H9 (cell line): ENCODE data around the gene STPG1. TPM values are rescaled to one million over a fixed set of nuclear protein-coding genes. Genes with fewer than 3 reads are reported as not detected.

ENCODE experiments used
- DNase-seq: peaks from one replicate; pipeline ENCODE4 v3.0.0-alpha.2; 2017
- H2AFZ ChIP-seq: one replicate; pipeline ENCODE4 v1.6.1; 2013; ENCODE audit warnings: mild to moderate bottlenecking, low read length, control low read depth, moderate library complexity
- H2AK5ac ChIP-seq: 2 replicates; pipeline ENCODE4 v1.6.1; 2013; ENCODE audit warnings: low read length, control low read depth, mixed read lengths; ENCODE audit not compliant: insufficient read length
- H2BK120ac ChIP-seq: one replicate; pipeline ENCODE4 v1.6.1; 2013; ENCODE audit warnings: low read depth, mild to moderate bottlenecking, low read length, control low read depth, inconsistent platforms; ENCODE audit not compliant: poor library complexity, severe bottlenecking
- H2BK12ac ChIP-seq: 2 replicates; pipeline ENCODE4 v1.6.1; 2013; ENCODE audit warnings: low read length, control low read depth, mixed read lengths, low read depth; ENCODE audit not compliant: insufficient read length
- H2BK15ac ChIP-seq: 2 replicates; pipeline ENCODE4 v1.6.1; 2013; ENCODE audit warnings: low read depth, low read length, control low read depth
- H2BK20ac ChIP-seq: one replicate; pipeline ENCODE4 v1.6.1; 2013; ENCODE audit warnings: low read depth, mild to moderate bottlenecking, low read length, control low read depth, inconsistent platforms; ENCODE audit not compliant: poor library complexity, severe bottlenecking
- H2BK5ac ChIP-seq: 2 replicates; pipeline ENCODE4 v1.6.1; 2013; ENCODE audit warnings: low read length, control low read depth, mixed read lengths; ENCODE audit not compliant: insufficient read length
- H3K14ac ChIP-seq: 2 replicates; pipeline ENCODE4 v1.6.1; 2013; ENCODE audit warnings: low read length, control low read depth; ENCODE audit not compliant: insufficient read depth
- H3K18ac ChIP-seq: 2 replicates; pipeline ENCODE4 v1.6.1; 2013; ENCODE audit warnings: low read depth, mild to moderate bottlenecking, mixed read lengths, low read length, control low read depth; ENCODE audit not compliant: insufficient read length
- H3K23ac ChIP-seq: 2 replicates; pipeline ENCODE4 v1.6.1; 2013; ENCODE audit warnings: low read length, control low read depth, mixed read lengths, low read depth; ENCODE audit not compliant: insufficient read length
- H3K23me2 ChIP-seq: 2 replicates; pipeline ENCODE4 v1.6.1; 2013; ENCODE audit warnings: low read depth, mild to moderate bottlenecking, mixed read lengths, low read length, control low read depth; ENCODE audit not compliant: insufficient read length, poor library complexity, severe bottlenecking
- H3K27ac ChIP-seq: 2 replicates; pipeline ENCODE4 v1.5.1; 2013; ENCODE audit warnings: low read length, control low read depth, mixed read lengths, low read depth; ENCODE audit not compliant: insufficient read length
- H3K27me3 ChIP-seq: 2 replicates; pipeline ENCODE4 v1.6.1; 2013; ENCODE audit warnings: low read length, control low read depth, inconsistent platforms; ENCODE audit not compliant: insufficient read depth
- H3K4ac ChIP-seq: 2 replicates; pipeline ENCODE4 v1.6.1; 2013; ENCODE audit warnings: low read depth, mild to moderate bottlenecking, control low read depth, inconsistent platforms, low read length, moderate library complexity
- H3K4me1 ChIP-seq: 2 replicates; pipeline ENCODE4 v1.6.1; 2013; ENCODE audit warnings: low read length, control low read depth, inconsistent platforms; ENCODE audit not compliant: insufficient read depth
- H3K4me2 ChIP-seq: 2 replicates; pipeline ENCODE4 v1.6.1; 2013; ENCODE audit warnings: low read length, control low read depth, mixed read lengths; ENCODE audit not compliant: insufficient read length, insufficient read depth
- H3K56ac ChIP-seq: 2 replicates; pipeline ENCODE4 v1.6.1; 2013; ENCODE audit warnings: low read depth, mild to moderate bottlenecking, mixed read lengths, low read length, control low read depth; ENCODE audit not compliant: insufficient read length
- H3K79me1 ChIP-seq: 2 replicates; pipeline ENCODE4 v1.6.1; 2013; ENCODE audit warnings: low read depth, mild to moderate bottlenecking, moderate library complexity, low read length, control low read depth, inconsistent platforms; ENCODE audit not compliant: insufficient read depth, poor library complexity, severe bottlenecking
- H3K79me2 ChIP-seq: 2 replicates; pipeline ENCODE4 v1.6.1; 2013; ENCODE audit warnings: low read length, control low read depth, inconsistent platforms; ENCODE audit not compliant: insufficient read depth
- H3K9ac ChIP-seq: 2 replicates; pipeline ENCODE4 v1.6.1; 2013; ENCODE audit warnings: low read length, control low read depth, mixed read lengths; ENCODE audit not compliant: insufficient read length; ENCODE audit errors: extremely low read depth
- H3K9me3 ChIP-seq: one replicate; pipeline ENCODE4 v1.6.1; 2013; ENCODE audit warnings: low read depth, low read length, inconsistent platforms; ENCODE audit not compliant: control insufficient read depth
- H3T11ph ChIP-seq: one replicate; pipeline ENCODE4 v1.6.1; 2013; ENCODE audit warnings: mild to moderate bottlenecking, low read length, control low read depth, inconsistent platforms
- H4K20me1 ChIP-seq: one replicate; pipeline ENCODE4 v1.6.1; 2013; ENCODE audit not compliant: control insufficient read depth, insufficient read length, insufficient read depth
- H4K5ac ChIP-seq: 2 replicates; pipeline ENCODE4 v1.6.1; 2013; ENCODE audit warnings: low read depth, mild to moderate bottlenecking, mixed read lengths, low read length, control low read depth; ENCODE audit not compliant: insufficient read length
- H4K8ac ChIP-seq: replicated peaks from 2 replicates; pipeline ENCODE4 v1.6.1; 2013; ENCODE audit warnings: low read length, control low read depth, mixed read lengths, low read depth; ENCODE audit not compliant: insufficient read length
- H4K91ac ChIP-seq: 2 replicates; pipeline ENCODE4 v1.6.1; 2013; ENCODE audit warnings: low read depth, mild to moderate bottlenecking, moderate library complexity, mixed read lengths, low read length, control low read depth; ENCODE audit not compliant: insufficient read length
- H3K27ac Mint-ChIP-seq, 3 experiments: 2 replicates in 2 of 3; 3 replicates in 1 of 3; pipeline ENCODE4 v1.8.0; 2020 to 2021; ENCODE audit warnings: mixed read lengths in 3 of 3, mild to moderate bottlenecking in 1 of 3, moderate library complexity in 1 of 3
- H3K27me3 Mint-ChIP-seq: 2 replicates; pipeline ENCODE4 v1.8.0; 2021; ENCODE audit warnings: low read depth, mild to moderate bottlenecking, moderate library complexity, mixed read lengths
- H3K36me3 Mint-ChIP-seq, 3 experiments: 2 replicates in 2 of 3; 3 replicates in 1 of 3; pipeline ENCODE4 v1.8.0; 2020 to 2021; ENCODE audit warnings: low read depth in 3 of 3, mixed read lengths in 3 of 3; ENCODE audit not compliant: insufficient read depth in 1 of 3
- H3K4me1 Mint-ChIP-seq, 2 experiments: 2 replicates each; pipeline ENCODE4 v1.8.0; 2020; ENCODE audit warnings: mixed read lengths in 2 of 2
- H3K4me3 Mint-ChIP-seq, 2 experiments: 2 replicates in 1 of 2; 3 replicates in 1 of 2; pipeline ENCODE4 v1.8.0; 2020 to 2021; ENCODE audit warnings: mild to moderate bottlenecking in 2 of 2, mixed read lengths in 2 of 2, moderate library complexity in 1 of 2
- H3K9me3 Mint-ChIP-seq, 2 experiments: 2 replicates in 1 of 2; 3 replicates in 1 of 2; pipeline ENCODE4 v1.8.0; 2020; ENCODE audit warnings: mild to moderate bottlenecking in 2 of 2, mixed read lengths in 2 of 2, moderate library complexity in 1 of 2
- WGBS: extraction: QIAGEN DNeasy Blood & Tissue Kit; methylation state at CpG from one replicate; pipeline ENCODE4 v1.1.7; 2013; ENCODE audit warnings: missing lambda C conversion rate, low lambda C conversion rate, mixed read lengths; ENCODE audit not compliant: insufficient read length; ENCODE audit errors: extremely low coverage; 5-methylcytosine and 5-hydroxymethylcytosine counted together
- total RNA-seq: library from RNA; stranded (reverse); gene quantifications from 2 replicates; pipeline ENCODE4 v1.2.1, GENCODE V29; 2021
- TF ChIP-seq, protein P1 (sequence below): fragments of 200-600 bp; sonication (generic); conservative IDR thresholded peaks from 3 replicates; pipeline ENCODE4 v1.8.0; 2021; ENCODE audit warnings: antibody characterized with exemption, mild to moderate bottlenecking

STPG1 gene
- total RNA-seq, 1 experiment from 2014 or later = 8.3 TPM

DNA sequence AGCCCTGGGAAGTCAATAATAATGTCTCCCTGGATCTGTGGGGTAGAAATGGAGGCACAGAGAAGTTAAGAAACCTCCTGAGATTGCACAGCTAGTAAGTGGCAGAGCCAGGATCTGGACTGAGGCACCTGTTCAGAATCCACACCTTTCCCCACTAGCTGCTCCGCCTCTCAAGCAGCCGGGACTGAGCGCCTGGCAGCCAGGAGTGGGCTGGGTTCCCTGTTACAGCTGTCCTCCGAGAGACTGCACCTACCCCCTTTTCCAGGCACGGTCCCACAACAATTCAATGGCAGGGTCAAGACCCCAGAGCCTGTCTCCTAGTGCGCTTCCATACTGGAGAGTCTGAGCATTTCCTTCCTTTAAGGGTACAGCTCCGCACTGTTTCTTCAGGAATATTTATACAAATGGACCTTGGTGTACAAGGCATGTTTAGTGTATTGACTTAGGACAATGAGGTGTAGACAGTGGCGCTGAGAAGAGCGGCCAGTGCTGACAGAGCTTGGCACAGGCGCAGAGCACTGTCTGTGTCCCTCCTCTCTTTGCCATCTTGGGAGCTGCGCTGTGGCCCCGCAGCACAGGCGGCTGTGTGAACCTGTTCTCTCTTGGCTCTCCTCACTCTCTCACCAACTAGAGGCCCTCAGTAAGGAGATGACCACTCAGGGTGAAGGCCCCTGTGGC is 70.0 kb downstream of the STPG1 start:
- Histone ChIP-seq H2AK5ac (no peak overlapping the region), H4K8ac (no peak overlapping the region), H2BK5ac (no peak overlapping the region), H3K27ac (no peak overlapping the region), H3T11ph (no peak overlapping the region), H3K4me2 (no peak overlapping the region), H3K79me1 (no peaks in the 10 kb centered on the region), H3K4ac (no peak overlapping the region), H3K56ac (no peak overlapping the region), H3K9ac (no peak overlapping the region), H2BK12ac (no peak overlapping the region), H2BK120ac (no peak overlapping the region), H4K5ac (no peak overlapping the region), H3K14ac (no peak overlapping the region; the same call in 1 of the 2 replicates), H3K79me2 (no peaks in the 10 kb centered on the region), H3K18ac (no peak overlapping the region), H3K9me3 (no peaks in the 10 kb centered on the region), H3K27me3 (no peaks in the 10 kb centered on the region), H3K23me2 (no peaks in the 10 kb centered on the region), H2BK20ac (no peak overlapping the region), H3K23ac (no peak overlapping the region), H2AFZ (no peak overlapping the region), H4K91ac (no peak overlapping the region), H4K20me1 (no peaks in the 10 kb centered on the region), H3K4me1 (peaks cover 2% of the 10 kb centered on the region; the same call in 1 of the 2 replicates), H2BK15ac (no peak overlapping the region)
- no peak overlapping the region for H3K4me3 Mint-ChIP-seq
- no peaks in the 10 kb centered on the region for H3K36me3 Mint-ChIP-seq
- peaks cover 5% of the 10 kb centered on the region for H3K27me3 Mint-ChIP-seq
- no peak overlapping the region; a peak in 1 of 7 replicates for H3K27ac Mint-ChIP-seq
- H3K9me3 Mint-ChIP-seq = no peaks in the 10 kb centered on the region; a peak in 2 of 5 replicates
- no CpG with 5 or more reads among the region's 13 CpGs for WGBS
- peaks cover 23 to 43% of the 10 kb centered on the region in 2 experiments for H3K4me1 Mint-ChIP-seq
- TF ChIP-seq, protein P1, sequence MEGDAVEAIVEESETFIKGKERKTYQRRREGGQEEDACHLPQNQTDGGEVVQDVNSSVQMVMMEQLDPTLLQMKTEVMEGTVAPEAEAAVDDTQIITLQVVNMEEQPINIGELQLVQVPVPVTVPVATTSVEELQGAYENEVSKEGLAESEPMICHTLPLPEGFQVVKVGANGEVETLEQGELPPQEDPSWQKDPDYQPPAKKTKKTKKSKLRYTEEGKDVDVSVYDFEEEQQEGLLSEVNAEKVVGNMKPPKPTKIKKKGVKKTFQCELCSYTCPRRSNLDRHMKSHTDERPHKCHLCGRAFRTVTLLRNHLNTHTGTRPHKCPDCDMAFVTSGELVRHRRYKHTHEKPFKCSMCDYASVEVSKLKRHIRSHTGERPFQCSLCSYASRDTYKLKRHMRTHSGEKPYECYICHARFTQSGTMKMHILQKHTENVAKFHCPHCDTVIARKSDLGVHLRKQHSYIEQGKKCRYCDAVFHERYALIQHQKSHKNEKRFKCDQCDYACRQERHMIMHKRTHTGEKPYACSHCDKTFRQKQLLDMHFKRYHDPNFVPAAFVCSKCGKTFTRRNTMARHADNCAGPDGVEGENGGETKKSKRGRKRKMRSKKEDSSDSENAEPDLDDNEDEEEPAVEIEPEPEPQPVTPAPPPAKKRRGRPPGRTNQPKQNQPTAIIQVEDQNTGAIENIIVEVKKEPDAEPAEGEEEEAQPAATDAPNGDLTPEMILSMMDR = no peak
- DNase-seq = no peak
